ENCODE measurements around the gene TUBA1C.
"Not testable (repeated sequence)": the region's sequence is repeated elsewhere in the genome, so short reads cannot be mapped to it uniquely, and the experiment has no call there.

The TUBA1C gene

DNA sequence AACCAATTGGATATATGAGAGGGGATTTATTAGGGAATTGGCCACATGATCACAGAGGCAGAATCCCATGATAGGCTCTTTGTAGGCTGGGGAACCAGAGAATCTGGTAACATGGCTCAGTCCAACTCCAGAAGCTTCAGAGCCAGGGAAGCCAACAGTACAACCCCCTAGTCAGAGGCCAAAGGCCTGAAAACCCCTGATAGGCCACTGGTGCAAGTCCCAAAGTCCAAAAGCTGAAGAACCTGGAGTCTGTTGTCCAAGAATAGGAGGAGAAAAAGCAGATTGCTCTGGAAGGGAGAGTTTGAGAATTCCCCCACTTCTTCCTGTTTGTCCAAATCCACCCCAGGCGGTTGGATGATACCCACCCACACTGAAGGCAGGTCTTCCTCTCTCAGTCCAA is 49.9 kb downstream of the TUBA1C start:
- DNase-seq = no peak

DNA sequence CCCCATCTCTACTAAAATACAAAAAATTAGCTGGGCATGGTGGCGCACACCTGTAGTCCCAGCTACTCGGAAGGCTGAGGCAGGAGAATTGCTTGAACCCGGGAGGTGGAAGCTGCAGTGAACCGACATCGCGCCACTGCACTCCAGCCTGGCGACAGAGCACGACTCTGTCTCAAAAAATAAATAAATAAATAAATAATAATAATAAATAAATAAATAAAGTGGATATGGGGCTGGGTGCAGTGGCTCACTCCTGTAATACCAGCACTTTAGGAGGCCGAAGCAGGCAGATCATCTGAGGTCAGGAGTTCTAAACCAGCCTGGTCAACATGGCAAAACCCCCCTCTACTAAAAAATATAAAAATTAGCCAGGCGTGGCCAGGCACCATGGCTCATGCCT is 52.2 kb downstream of the TUBA1C start:
- DNase-seq = not testable (repeated sequence)

DNA sequence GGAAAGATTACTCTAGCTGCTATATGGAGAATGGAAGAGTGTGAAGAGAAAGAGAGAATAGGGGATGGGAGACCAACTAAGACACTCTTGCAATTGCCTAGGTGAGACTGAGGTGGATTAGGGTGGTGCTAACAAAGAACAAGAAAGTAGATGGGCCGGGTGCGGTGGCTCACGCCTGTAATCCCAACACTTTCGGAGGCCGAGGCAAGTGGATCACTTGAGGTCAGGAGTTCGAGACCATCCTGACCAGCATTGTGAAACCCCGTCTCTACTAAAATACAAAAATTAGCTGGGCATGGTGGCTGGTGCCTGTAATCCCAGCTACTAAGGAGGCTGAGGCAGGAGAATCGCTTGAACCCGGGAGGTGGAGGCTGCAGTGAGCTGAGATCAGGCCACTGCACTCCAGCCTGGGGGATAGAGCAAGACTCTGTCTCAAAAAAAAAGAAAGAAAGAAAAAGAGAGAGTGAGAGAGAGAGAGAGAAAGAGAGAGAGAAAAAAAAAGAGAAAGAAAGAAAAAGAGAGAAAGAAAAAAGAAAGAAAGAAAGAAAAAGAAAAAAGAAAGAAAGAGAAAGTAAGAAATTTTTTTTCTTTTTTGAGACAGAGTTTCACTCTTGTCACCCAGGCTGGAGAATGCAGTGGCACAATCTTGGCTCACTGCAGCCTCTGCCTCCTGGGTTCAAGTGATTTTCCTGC is 55.7 kb downstream of the TUBA1C start:
- DNase-seq = not testable (repeated sequence)

DNA sequence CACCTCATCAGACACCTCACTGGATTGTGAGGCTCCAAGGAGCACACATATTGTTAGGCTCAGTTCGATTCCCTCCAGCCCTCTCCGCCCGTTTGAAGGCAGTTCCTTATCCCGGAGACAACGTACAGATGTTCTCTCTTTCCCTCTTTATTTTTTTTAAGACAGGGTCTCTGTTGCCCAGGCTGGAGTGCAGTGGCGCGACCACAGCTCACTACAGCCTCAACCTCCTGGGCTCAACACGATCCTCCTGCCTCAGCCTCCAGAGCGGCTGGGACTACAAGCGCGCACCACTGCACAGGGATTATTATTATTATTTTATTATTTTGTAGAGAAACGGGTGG is 57.5 kb downstream of the TUBA1C start:
- DNase-seq = no peak

DNA sequence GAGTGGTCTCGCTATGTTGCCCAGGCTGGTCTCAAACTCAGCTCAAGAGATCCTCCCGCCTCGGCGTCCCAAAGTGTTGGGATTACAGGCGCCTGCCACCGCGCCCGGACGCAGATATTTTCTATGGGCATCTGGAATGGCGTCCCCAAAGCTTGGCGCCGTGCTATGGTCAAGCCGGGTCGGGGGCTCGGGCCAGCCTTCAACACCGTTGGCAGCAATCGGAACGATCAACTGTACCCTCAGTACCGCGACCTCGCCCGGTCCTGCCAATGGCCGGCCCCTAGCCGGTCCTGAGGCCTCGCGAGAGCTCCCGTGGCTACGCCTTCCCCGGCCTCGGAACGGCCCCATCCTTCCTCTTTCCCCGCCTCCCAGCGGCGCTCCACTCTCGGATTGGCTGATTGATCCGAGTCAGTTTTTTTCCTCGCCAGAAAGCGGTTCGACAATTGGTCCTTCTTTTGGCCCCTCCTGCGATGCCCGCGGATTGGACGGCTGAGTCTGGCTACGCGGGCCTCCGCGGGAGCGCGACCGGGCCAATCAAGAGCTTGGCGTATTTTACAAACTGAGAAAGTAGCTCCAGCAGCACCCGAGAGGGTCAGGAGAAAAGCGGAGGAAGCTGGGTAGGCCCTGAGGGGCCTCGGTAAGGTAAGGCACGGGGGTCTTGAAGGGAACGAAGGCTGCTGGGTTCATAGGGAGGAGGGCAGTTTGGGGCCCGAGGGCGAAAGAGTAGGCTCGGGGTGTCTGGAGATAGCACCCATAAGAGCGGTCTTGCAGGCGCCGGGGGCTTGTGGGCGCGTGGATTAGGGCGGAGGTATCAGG is 58.0 kb downstream of the TUBA1C start, which contains the start of gene TROAP:
Gene TROAP (plus strand): TSS at position 548 of the 816 bp plus-strand sequence. CDS start 354 bp downstream, outside the sequence.
- peak; percentile 99 for DNase-seq

GRCh38 chr12:49323524-49324097 is 58.7 kb downstream of the TUBA1C start:
- no peak for DNase-seq

All from EL (cell line).